H9 (cell line): Measurements from ENCODE around the gene PHLDA2. TPM values are rescaled to one million over a fixed set of nuclear protein-coding genes. Genes with fewer than 3 reads are reported as not detected.

Experiments
- DNase-seq: peaks from one replicate; pipeline ENCODE4 v3.0.0-alpha.2; 2017
- H2AFZ ChIP-seq: one replicate; pipeline ENCODE4 v1.6.1; 2013; ENCODE audit warnings: mild to moderate bottlenecking, low read length, control low read depth, moderate library complexity
- H2AK5ac ChIP-seq: 2 replicates; pipeline ENCODE4 v1.6.1; 2013; ENCODE audit warnings: low read length, control low read depth, mixed read lengths; ENCODE audit not compliant: insufficient read length
- H2BK120ac ChIP-seq: one replicate; pipeline ENCODE4 v1.6.1; 2013; ENCODE audit warnings: low read depth, mild to moderate bottlenecking, low read length, control low read depth, inconsistent platforms; ENCODE audit not compliant: poor library complexity, severe bottlenecking
- H2BK12ac ChIP-seq: 2 replicates; pipeline ENCODE4 v1.6.1; 2013; ENCODE audit warnings: low read length, control low read depth, mixed read lengths, low read depth; ENCODE audit not compliant: insufficient read length
- H2BK15ac ChIP-seq: 2 replicates; pipeline ENCODE4 v1.6.1; 2013; ENCODE audit warnings: low read depth, low read length, control low read depth
- H2BK20ac ChIP-seq: one replicate; pipeline ENCODE4 v1.6.1; 2013; ENCODE audit warnings: low read depth, mild to moderate bottlenecking, low read length, control low read depth, inconsistent platforms; ENCODE audit not compliant: poor library complexity, severe bottlenecking
- H2BK5ac ChIP-seq: 2 replicates; pipeline ENCODE4 v1.6.1; 2013; ENCODE audit warnings: low read length, control low read depth, mixed read lengths; ENCODE audit not compliant: insufficient read length
- H3K14ac ChIP-seq: 2 replicates; pipeline ENCODE4 v1.6.1; 2013; ENCODE audit warnings: low read length, control low read depth; ENCODE audit not compliant: insufficient read depth
- H3K18ac ChIP-seq: 2 replicates; pipeline ENCODE4 v1.6.1; 2013; ENCODE audit warnings: low read depth, mild to moderate bottlenecking, mixed read lengths, low read length, control low read depth; ENCODE audit not compliant: insufficient read length
- H3K23ac ChIP-seq: 2 replicates; pipeline ENCODE4 v1.6.1; 2013; ENCODE audit warnings: low read length, control low read depth, mixed read lengths, low read depth; ENCODE audit not compliant: insufficient read length
- H3K23me2 ChIP-seq: 2 replicates; pipeline ENCODE4 v1.6.1; 2013; ENCODE audit warnings: low read depth, mild to moderate bottlenecking, mixed read lengths, low read length, control low read depth; ENCODE audit not compliant: insufficient read length, poor library complexity, severe bottlenecking
- H3K27ac ChIP-seq: 2 replicates; pipeline ENCODE4 v1.5.1; 2013; ENCODE audit warnings: low read length, control low read depth, mixed read lengths, low read depth; ENCODE audit not compliant: insufficient read length
- H3K27me3 ChIP-seq: 2 replicates; pipeline ENCODE4 v1.6.1; 2013; ENCODE audit warnings: low read length, control low read depth, inconsistent platforms; ENCODE audit not compliant: insufficient read depth
- H3K4ac ChIP-seq: 2 replicates; pipeline ENCODE4 v1.6.1; 2013; ENCODE audit warnings: low read depth, mild to moderate bottlenecking, control low read depth, inconsistent platforms, low read length, moderate library complexity
- H3K4me1 ChIP-seq: 2 replicates; pipeline ENCODE4 v1.6.1; 2013; ENCODE audit warnings: low read length, control low read depth, inconsistent platforms; ENCODE audit not compliant: insufficient read depth
- H3K4me2 ChIP-seq: 2 replicates; pipeline ENCODE4 v1.6.1; 2013; ENCODE audit warnings: low read length, control low read depth, mixed read lengths; ENCODE audit not compliant: insufficient read length, insufficient read depth
- H3K56ac ChIP-seq: 2 replicates; pipeline ENCODE4 v1.6.1; 2013; ENCODE audit warnings: low read depth, mild to moderate bottlenecking, mixed read lengths, low read length, control low read depth; ENCODE audit not compliant: insufficient read length
- H3K79me1 ChIP-seq: 2 replicates; pipeline ENCODE4 v1.6.1; 2013; ENCODE audit warnings: low read depth, mild to moderate bottlenecking, moderate library complexity, low read length, control low read depth, inconsistent platforms; ENCODE audit not compliant: insufficient read depth, poor library complexity, severe bottlenecking
- H3K79me2 ChIP-seq: 2 replicates; pipeline ENCODE4 v1.6.1; 2013; ENCODE audit warnings: low read length, control low read depth, inconsistent platforms; ENCODE audit not compliant: insufficient read depth
- H3K9ac ChIP-seq: 2 replicates; pipeline ENCODE4 v1.6.1; 2013; ENCODE audit warnings: low read length, control low read depth, mixed read lengths; ENCODE audit not compliant: insufficient read length; ENCODE audit errors: extremely low read depth
- H3K9me3 ChIP-seq: one replicate; pipeline ENCODE4 v1.6.1; 2013; ENCODE audit warnings: low read depth, low read length, inconsistent platforms; ENCODE audit not compliant: control insufficient read depth
- H3T11ph ChIP-seq: one replicate; pipeline ENCODE4 v1.6.1; 2013; ENCODE audit warnings: mild to moderate bottlenecking, low read length, control low read depth, inconsistent platforms
- H4K20me1 ChIP-seq: one replicate; pipeline ENCODE4 v1.6.1; 2013; ENCODE audit not compliant: control insufficient read depth, insufficient read length, insufficient read depth
- H4K5ac ChIP-seq: 2 replicates; pipeline ENCODE4 v1.6.1; 2013; ENCODE audit warnings: low read depth, mild to moderate bottlenecking, mixed read lengths, low read length, control low read depth; ENCODE audit not compliant: insufficient read length
- H4K8ac ChIP-seq: replicated peaks from 2 replicates; pipeline ENCODE4 v1.6.1; 2013; ENCODE audit warnings: low read length, control low read depth, mixed read lengths, low read depth; ENCODE audit not compliant: insufficient read length
- H4K91ac ChIP-seq: 2 replicates; pipeline ENCODE4 v1.6.1; 2013; ENCODE audit warnings: low read depth, mild to moderate bottlenecking, moderate library complexity, mixed read lengths, low read length, control low read depth; ENCODE audit not compliant: insufficient read length
- H3K27ac Mint-ChIP-seq, 3 experiments: 2 replicates in 2 of 3; 3 replicates in 1 of 3; pipeline ENCODE4 v1.8.0; 2020 to 2021; ENCODE audit warnings: mixed read lengths in 3 of 3, mild to moderate bottlenecking in 1 of 3, moderate library complexity in 1 of 3
- H3K27me3 Mint-ChIP-seq: 2 replicates; pipeline ENCODE4 v1.8.0; 2021; ENCODE audit warnings: low read depth, mild to moderate bottlenecking, moderate library complexity, mixed read lengths
- H3K36me3 Mint-ChIP-seq, 3 experiments: 2 replicates in 2 of 3; 3 replicates in 1 of 3; pipeline ENCODE4 v1.8.0; 2020 to 2021; ENCODE audit warnings: low read depth in 3 of 3, mixed read lengths in 3 of 3; ENCODE audit not compliant: insufficient read depth in 1 of 3
- H3K4me1 Mint-ChIP-seq, 2 experiments: 2 replicates each; pipeline ENCODE4 v1.8.0; 2020; ENCODE audit warnings: mixed read lengths in 2 of 2
- H3K4me3 Mint-ChIP-seq, 2 experiments: 2 replicates in 1 of 2; 3 replicates in 1 of 2; pipeline ENCODE4 v1.8.0; 2020 to 2021; ENCODE audit warnings: mild to moderate bottlenecking in 2 of 2, mixed read lengths in 2 of 2, moderate library complexity in 1 of 2
- H3K9me3 Mint-ChIP-seq, 2 experiments: 2 replicates in 1 of 2; 3 replicates in 1 of 2; pipeline ENCODE4 v1.8.0; 2020; ENCODE audit warnings: mild to moderate bottlenecking in 2 of 2, mixed read lengths in 2 of 2, moderate library complexity in 1 of 2
- WGBS: extraction: QIAGEN DNeasy Blood & Tissue Kit; methylation state at CpG from one replicate; pipeline ENCODE4 v1.1.7; 2013; ENCODE audit warnings: missing lambda C conversion rate, low lambda C conversion rate, mixed read lengths; ENCODE audit not compliant: insufficient read length; ENCODE audit errors: extremely low coverage; 5-methylcytosine and 5-hydroxymethylcytosine counted together
- total RNA-seq: library from RNA; stranded (reverse); gene quantifications from 2 replicates; pipeline ENCODE4 v1.2.1, GENCODE V29; 2021
- TF ChIP-seq, protein P1 (sequence below): fragments of 200-600 bp; sonication (generic); conservative IDR thresholded peaks from 3 replicates; pipeline ENCODE4 v1.8.0; 2021; ENCODE audit warnings: antibody characterized with exemption, mild to moderate bottlenecking

The PHLDA2 gene
- total RNA-seq, 1 experiment from 2014 or later: 42.8 TPM

GRCh38 chr11:2911785-2912391 is 17.3 kb downstream of the PHLDA2 start:
- H3K9ac ChIP-seq: no peak overlapping the region

More at GRCh38 chr11:2911785-2912391, 17.3 kb downstream of the PHLDA2 start:
- H3K56ac ChIP-seq: no peak overlapping the region
- H3K9me3 ChIP-seq: no peaks in the 10 kb centered on the region
- no CpG with 5 or more reads among the region's 12 CpGs for WGBS
- no peak overlapping the region for H3K23ac ChIP-seq
- H2BK20ac ChIP-seq: no peak overlapping the region
- no peak overlapping the region for H3T11ph ChIP-seq
- H3K4me2 ChIP-seq: no peak overlapping the region
- no peaks in the 10 kb centered on the region for H3K4me1 ChIP-seq
- H2AK5ac ChIP-seq: no peak overlapping the region
- H4K5ac ChIP-seq: no peak overlapping the region
- no peak overlapping the region for H3K4ac ChIP-seq
- Mint-ChIP-seq H3K27ac (peak overlapping the region in 1 of 3 experiments; percentile 2; a peak in 1 of 7 replicates), H3K4me1 (peaks cover 10% of the 10 kb centered on the region in 2 experiments; a peak in 3 of 4 replicates), H3K36me3 (no peaks in the 10 kb centered on the region; a peak in 1 of 7 replicates), H3K9me3 (peaks cover 0 to under 1% of the 10 kb centered on the region in 2 experiments; a peak in 2 of 5 replicates), H3K27me3 (peaks cover 2% of the 10 kb centered on the region), H3K4me3 (no peak overlapping the region)
- H2BK12ac ChIP-seq: no peak overlapping the region
- no peaks in the 10 kb centered on the region for H3K23me2 ChIP-seq
- no peak overlapping the region for H3K18ac ChIP-seq
- no peak overlapping the region for H2BK5ac ChIP-seq
- no peak overlapping the region for H2BK120ac ChIP-seq
- H3K14ac ChIP-seq: no peak overlapping the region; the same call in 1 of the 2 replicates
- TF ChIP-seq, protein P1, sequence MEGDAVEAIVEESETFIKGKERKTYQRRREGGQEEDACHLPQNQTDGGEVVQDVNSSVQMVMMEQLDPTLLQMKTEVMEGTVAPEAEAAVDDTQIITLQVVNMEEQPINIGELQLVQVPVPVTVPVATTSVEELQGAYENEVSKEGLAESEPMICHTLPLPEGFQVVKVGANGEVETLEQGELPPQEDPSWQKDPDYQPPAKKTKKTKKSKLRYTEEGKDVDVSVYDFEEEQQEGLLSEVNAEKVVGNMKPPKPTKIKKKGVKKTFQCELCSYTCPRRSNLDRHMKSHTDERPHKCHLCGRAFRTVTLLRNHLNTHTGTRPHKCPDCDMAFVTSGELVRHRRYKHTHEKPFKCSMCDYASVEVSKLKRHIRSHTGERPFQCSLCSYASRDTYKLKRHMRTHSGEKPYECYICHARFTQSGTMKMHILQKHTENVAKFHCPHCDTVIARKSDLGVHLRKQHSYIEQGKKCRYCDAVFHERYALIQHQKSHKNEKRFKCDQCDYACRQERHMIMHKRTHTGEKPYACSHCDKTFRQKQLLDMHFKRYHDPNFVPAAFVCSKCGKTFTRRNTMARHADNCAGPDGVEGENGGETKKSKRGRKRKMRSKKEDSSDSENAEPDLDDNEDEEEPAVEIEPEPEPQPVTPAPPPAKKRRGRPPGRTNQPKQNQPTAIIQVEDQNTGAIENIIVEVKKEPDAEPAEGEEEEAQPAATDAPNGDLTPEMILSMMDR: no peak
- H3K27ac ChIP-seq: no peak overlapping the region
- H2AFZ ChIP-seq: no peak overlapping the region
- H4K91ac ChIP-seq: no peak overlapping the region
- H3K79me2 ChIP-seq: no peaks in the 10 kb centered on the region
- H3K27me3 ChIP-seq: no peaks in the 10 kb centered on the region
- no peak overlapping the region for H4K8ac ChIP-seq
- DNase-seq: no peak
- H4K20me1 ChIP-seq: peaks cover 2% of the 10 kb centered on the region
- H3K79me1 ChIP-seq: no peaks in the 10 kb centered on the region
- H2BK15ac ChIP-seq: no peak overlapping the region
